Neuron (in vitro differentiated cells): ENCODE data around the gene CDH12.
"Not testable (repeated sequence)": the region's sequence is repeated elsewhere in the genome, so short reads cannot be mapped to it uniquely, and the experiment has no call there.

ENCODE experiments used
- H2AFZ ChIP-seq: one replicate; pipeline ENCODE4 v1.6.1; 2013; ENCODE audit warnings: low read depth, mild to moderate bottlenecking, inconsistent platforms, low read length, moderate library complexity
- H3K27me3 ChIP-seq: one replicate; pipeline ENCODE4 v1.6.1; 2013; ENCODE audit warnings: low read length; ENCODE audit not compliant: insufficient read depth
- H3K36me3 ChIP-seq: one replicate; pipeline ENCODE4 v1.6.1; 2013; ENCODE audit warnings: low read length; ENCODE audit not compliant: insufficient read depth
- H3K4me1 ChIP-seq: one replicate; pipeline ENCODE4 v1.6.1; 2013; ENCODE audit warnings: low read length; ENCODE audit not compliant: insufficient read depth
- H3K4me3 ChIP-seq: 2 replicates; pipeline ENCODE4 v1.5.1; 2013; ENCODE audit warnings: mild to moderate bottlenecking, low read length, moderate library complexity
- H3K9me3 ChIP-seq: one replicate; pipeline ENCODE4 v1.6.1; 2013; ENCODE audit warnings: low read length

CDH12 gene

DNA sequence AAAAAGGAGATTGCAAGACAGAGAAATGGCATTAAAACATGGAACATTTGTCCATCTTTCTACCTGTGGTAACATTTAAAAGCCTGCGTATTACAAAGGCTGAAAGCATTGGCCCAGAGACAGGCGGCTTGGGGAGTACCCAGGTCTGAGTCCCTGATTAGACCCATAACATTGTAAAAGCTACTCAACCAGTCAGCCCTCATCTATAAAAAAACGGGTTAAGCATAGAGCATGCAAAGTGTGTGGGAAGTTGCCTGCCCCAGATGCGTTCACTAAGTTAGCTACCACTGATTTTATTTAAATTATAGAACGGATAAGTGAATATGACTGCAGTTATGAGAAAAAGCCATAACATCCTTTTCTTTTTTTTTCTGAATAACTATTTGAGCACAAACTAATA is 276.1 kb downstream of the CDH12 start:
- Histone ChIP-seq H2AFZ (no peak overlapping the region), H3K27me3 (no peaks in the 10 kb centered on the region), H3K36me3 (no peaks in the 10 kb centered on the region), H3K4me3 (no peak overlapping the region), H3K9me3 (no peaks in the 10 kb centered on the region), H3K4me1 (no peaks in the 10 kb centered on the region)

DNA sequence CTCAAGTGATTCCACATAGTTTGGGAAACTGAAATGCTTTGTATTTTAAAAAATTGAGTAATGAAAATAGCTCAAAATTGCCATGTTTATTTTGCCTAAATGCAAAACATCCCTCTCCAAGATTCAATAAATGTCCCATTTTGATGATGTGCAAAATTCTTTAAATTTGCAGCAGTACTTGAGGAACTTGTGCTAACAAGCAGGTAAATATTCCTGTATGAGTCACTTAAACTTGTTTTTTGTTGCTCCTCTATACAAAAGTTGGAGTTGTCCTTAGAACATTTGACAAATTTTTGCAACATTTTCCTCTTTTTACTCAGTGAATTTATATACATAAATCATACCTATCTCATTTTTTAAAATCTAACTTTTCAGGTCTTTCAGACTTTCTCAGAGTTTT is 280.2 kb downstream of the CDH12 start:
- no peaks in the 10 kb centered on the region for H3K36me3 ChIP-seq
- no peak overlapping the region for H2AFZ ChIP-seq
- no peaks in the 10 kb centered on the region for H3K4me1 ChIP-seq
- no peaks in the 10 kb centered on the region for H3K27me3 ChIP-seq
- H3K4me3 ChIP-seq, result no peak overlapping the region
- no peaks in the 10 kb centered on the region for H3K9me3 ChIP-seq

DNA sequence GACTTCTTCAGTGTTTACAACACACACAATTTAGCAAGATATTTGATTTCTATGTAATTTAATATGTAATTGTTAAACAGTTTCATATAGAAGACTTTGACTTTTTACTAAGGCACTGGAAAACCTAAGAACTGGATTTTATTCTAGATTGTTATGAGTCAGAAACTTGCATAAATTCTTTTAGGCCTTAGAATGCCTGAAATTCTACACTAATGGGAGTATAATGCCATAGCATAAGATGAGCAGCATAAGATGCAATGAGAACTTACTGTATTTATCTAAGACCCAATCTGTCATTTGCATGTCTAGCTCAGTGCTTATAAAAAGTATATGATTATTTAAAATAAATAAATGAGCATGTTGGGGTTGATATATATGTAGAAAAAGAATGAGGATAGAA is 285.2 kb downstream of the CDH12 start:
- Histone ChIP-seq H3K27me3 (no peaks in the 10 kb centered on the region), H3K4me1 (no peaks in the 10 kb centered on the region), H3K36me3 (no peaks in the 10 kb centered on the region), H3K4me3 (no peak overlapping the region), H3K9me3 (no peaks in the 10 kb centered on the region), H2AFZ (no peak overlapping the region)

DNA sequence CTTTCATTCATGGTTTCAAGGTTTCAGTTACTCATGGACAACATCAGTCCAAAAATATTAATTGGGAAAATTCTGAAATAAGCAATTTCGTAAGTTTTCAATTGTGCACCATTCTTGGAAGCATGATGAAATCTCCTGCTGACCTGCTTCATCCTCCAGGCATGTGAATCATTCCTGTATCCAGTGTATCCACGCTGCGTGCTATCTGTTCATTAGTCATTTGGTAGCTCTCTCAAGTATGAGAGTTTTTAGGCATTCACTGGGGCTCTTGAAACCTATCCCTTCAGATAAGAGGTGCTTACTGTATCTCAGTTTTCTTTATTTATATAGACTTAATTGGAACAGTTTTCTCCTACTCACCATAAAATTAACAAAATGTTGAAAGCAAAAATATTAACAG is 293.0 kb downstream of the CDH12 start:
- no peak overlapping the region for H3K4me3 ChIP-seq
- H3K9me3 ChIP-seq, result no peaks in the 10 kb centered on the region
- no peaks in the 10 kb centered on the region for H3K4me1 ChIP-seq
- no peak overlapping the region for H2AFZ ChIP-seq
- no peaks in the 10 kb centered on the region for H3K36me3 ChIP-seq
- H3K27me3 ChIP-seq, result no peaks in the 10 kb centered on the region

DNA sequence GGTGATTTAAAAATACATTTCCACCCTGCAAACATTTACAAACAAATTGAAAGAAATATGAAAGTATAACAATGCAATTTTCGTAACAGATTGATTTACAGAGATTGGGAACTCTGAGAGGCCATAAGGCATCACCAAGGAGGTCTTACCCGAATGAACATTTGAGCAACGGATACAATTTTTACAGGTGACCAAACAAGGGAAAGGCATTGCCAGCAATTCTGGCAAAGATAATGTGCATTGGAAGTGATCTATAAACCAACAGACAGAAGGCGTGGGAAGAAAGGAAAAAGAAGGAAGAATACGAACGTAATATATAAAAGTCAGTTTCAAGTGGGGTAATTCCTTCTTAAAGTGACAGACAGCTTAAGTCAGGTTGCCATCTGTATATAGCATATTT is 295.9 kb downstream of the CDH12 start:
- no peaks in the 10 kb centered on the region for H3K36me3 ChIP-seq
- H3K4me1 ChIP-seq, result no peaks in the 10 kb centered on the region
- no peaks in the 10 kb centered on the region for H3K27me3 ChIP-seq
- H3K9me3 ChIP-seq, result no peaks in the 10 kb centered on the region
- H2AFZ ChIP-seq, result no peak overlapping the region
- H3K4me3 ChIP-seq, result no peak overlapping the region

DNA sequence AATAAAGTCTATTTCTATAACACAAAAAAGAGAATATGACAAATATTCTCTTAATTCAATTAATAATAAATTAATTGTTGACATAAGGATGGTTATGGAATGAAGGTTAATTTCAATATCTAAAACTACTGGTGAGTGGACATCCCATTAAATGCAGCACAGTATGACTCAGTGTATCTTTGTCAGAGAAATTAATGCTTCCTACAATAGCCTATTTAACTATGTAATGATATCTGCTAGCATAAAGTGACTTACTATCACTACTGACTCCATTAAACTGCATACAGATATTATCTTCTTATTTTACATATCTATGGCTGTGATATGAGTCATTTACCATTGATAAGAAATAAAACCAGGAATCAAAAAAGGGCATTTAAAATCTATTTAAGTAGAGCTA is 298.7 kb downstream of the CDH12 start:
- Histone ChIP-seq H3K36me3 (no peaks in the 10 kb centered on the region), H2AFZ (no peak overlapping the region), H3K4me3 (no peak overlapping the region), H3K9me3 (no peaks in the 10 kb centered on the region), H3K4me1 (no peaks in the 10 kb centered on the region), H3K27me3 (no peaks in the 10 kb centered on the region)

DNA sequence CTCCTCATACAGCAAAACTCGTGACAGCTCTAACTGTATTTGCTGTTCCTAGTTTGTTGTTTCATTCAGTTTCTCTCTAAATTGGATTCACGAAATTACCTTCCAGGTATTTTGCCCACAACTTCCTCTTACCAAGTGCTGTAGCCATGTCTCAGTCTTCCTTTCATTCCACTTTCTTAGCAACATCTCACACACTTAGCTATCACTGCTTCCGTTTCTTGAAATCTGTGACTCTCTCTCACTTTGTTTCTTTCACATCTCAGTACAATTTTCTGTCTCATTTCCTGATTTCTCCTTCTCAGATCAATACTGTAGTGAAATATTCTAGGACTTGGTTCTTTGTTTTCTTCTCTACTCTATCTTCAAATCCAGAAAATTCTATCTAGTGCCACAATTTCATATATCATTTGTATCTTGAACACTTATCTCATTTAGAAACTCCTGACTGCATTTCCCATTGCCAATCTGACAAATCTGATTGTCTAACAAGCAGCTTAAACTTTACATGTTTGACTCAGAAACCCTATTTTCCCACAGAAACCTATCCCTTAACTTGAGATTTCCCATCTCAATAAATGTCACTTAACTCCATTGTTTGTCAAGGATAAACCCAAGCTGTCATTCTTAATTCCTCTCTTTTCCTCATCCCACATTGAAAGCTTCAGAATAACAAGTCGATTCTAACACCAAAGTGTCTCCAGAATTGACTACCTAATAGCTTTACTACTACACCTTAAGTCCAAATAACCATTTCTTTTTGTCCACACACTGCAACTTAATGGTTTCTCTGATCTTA is 303.1 kb downstream of the CDH12 start:
- Histone ChIP-seq H3K36me3 (no peaks in the 10 kb centered on the region), H3K27me3 (no peaks in the 10 kb centered on the region), H2AFZ (no peak overlapping the region), H3K4me3 (no peak overlapping the region), H3K9me3 (no peaks in the 10 kb centered on the region), H3K4me1 (no peaks in the 10 kb centered on the region)

DNA sequence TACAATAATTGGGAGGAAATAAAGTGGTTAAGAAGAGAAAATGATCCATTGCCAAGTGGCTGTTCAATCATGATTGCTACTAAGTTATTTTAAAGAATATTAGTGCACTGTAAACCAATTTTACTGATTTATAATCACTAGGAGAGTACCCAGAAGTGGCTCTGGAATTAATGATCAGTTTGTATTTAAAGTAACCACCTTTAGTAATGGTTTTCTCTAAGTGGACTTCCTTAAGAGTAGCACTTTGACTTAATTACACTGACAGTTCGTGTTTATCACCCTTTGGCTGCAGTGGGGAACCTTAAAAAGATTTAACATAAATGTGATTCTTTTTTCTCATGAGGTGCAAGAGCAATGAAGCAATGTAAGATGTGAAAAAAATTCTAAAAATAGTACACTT is 310.8 kb downstream of the CDH12 start:
- Histone ChIP-seq H3K36me3 (no peaks in the 10 kb centered on the region), H2AFZ (no peak overlapping the region), H3K9me3 (peaks cover 2% of the 10 kb centered on the region), H3K4me1 (peaks cover 6% of the 10 kb centered on the region), H3K27me3 (no peaks in the 10 kb centered on the region), H3K4me3 (no peak overlapping the region)

DNA sequence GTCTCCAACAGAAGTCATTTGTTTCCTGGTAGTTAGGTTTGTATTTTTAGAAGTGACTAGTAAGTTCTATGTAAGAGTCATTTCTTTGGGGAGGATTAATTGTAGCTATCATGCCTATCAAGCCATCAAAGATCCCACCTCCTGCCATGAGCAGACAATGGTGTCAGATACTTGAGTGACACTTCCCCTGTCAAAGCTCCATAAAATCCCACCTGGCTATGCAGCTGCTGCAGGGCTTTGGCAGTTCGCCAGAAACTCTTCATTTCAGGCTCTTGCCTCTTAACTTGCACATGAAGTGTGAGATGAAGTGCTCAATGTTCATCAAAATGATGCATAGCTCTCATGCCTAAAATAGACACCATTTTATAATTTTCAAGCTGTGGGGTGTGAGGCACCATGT is 312.1 kb downstream of the CDH12 start:
- H3K9me3 ChIP-seq, result peaks cover 2% of the 10 kb centered on the region
- H3K27me3 ChIP-seq, result no peaks in the 10 kb centered on the region
- no peak overlapping the region for H2AFZ ChIP-seq
- H3K4me1 ChIP-seq, result peaks cover 6% of the 10 kb centered on the region
- H3K36me3 ChIP-seq, result no peaks in the 10 kb centered on the region
- no peak overlapping the region for H3K4me3 ChIP-seq

DNA sequence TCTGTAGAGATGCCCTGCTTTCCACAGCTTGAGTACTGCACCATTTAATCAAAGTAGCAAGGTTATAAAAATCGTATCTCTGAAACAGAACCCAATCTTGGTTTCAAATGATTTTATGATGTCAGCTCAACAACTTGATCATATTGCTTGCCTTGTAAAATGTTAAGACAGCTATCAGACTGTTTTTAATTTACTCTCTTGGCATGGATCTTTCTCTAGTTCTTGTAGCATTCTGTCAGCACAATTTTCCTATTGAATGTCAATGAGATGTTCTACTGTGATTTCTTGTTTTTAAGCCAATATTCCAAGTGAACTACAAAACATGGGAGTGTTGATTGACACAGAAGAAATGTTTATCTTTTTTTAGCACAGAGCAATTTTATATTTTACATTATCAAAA is 313.4 kb downstream of the CDH12 start:
- peaks cover 2% of the 10 kb centered on the region for H3K9me3 ChIP-seq
- peaks cover 6% of the 10 kb centered on the region for H3K4me1 ChIP-seq
- no peaks in the 10 kb centered on the region for H3K27me3 ChIP-seq
- no peak overlapping the region for H2AFZ ChIP-seq
- H3K36me3 ChIP-seq, result no peaks in the 10 kb centered on the region
- no peak overlapping the region for H3K4me3 ChIP-seq

DNA sequence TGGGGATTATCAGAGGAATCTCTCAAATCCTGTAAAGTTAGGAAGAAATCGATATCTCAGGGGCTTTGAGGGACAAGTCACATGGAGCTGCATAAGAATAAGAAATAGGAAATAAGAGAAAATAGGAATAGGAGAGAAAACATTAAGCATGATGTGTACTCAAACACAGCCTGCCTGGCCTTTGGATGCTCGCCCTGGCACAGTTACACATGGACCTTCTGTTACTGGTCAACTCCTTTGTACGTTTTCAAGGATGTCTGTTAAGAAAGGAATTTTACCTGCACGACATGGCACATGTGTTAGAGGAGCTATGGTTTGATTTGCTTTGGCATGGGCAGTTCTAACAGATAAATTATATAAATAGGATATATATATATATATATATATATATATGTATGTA is 321.2 kb downstream of the CDH12 start:
- Histone ChIP-seq H3K27me3 (no peaks in the 10 kb centered on the region), H3K4me3 (no peak overlapping the region)

DNA sequence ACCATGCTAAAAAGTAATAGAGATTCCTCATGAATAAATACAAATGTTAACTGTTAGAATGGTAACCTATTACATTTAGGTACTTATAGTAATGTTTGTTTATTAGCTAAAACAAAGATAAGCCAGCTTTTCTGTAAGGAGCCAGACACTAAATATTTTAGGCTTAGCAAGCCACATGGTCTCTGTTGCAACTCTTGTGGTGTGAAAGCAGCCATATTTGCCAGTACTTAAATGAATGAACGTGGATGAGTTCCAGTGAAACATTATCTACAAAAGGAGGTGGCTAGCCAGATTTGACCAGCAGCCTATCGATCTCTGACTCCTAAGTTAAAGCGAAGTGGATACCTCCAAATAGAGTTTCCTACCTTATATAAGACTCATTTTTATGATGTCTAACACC is 331.6 kb downstream of the CDH12 start:
- no peaks in the 10 kb centered on the region for H3K27me3 ChIP-seq
- no peaks in the 10 kb centered on the region for H3K36me3 ChIP-seq
- H3K4me3 ChIP-seq, result no peak overlapping the region
- no peaks in the 10 kb centered on the region for H3K4me1 ChIP-seq
- H2AFZ ChIP-seq, result no peak overlapping the region
- no peaks in the 10 kb centered on the region for H3K9me3 ChIP-seq

More for the DNA sequence above, 321.2 kb downstream of the CDH12 start:
- H2AFZ ChIP-seq, result no peak overlapping the region
- H3K36me3 ChIP-seq, result no peaks in the 10 kb centered on the region
- peaks cover 6% of the 10 kb centered on the region for H3K4me1 ChIP-seq
- no peaks in the 10 kb centered on the region for H3K9me3 ChIP-seq

DNA sequence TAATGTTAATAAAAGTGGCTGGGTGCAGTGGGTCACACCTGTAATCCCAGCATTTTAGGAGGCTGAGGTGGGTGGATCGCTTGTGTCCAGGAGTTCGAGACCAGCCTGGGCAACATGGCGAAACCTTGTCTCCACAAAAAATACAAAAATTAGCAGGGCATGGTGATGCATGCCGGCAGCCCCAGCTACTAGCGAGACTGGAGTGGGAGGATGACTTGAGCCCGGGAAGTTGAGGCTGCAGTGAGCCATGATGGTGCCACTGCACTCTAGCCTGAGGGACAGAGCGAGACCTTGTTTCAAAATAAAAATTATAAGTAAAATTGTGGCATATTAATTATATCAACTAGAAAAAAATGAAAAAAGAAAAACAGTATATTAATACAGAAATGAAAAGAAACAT is 336.6 kb downstream of the CDH12 start:
- not testable (repeated sequence) for H3K9me3 ChIP-seq, H3K27me3 ChIP-seq, H3K4me3 ChIP-seq, H3K4me1 ChIP-seq, H3K36me3 ChIP-seq, H2AFZ ChIP-seq

DNA sequence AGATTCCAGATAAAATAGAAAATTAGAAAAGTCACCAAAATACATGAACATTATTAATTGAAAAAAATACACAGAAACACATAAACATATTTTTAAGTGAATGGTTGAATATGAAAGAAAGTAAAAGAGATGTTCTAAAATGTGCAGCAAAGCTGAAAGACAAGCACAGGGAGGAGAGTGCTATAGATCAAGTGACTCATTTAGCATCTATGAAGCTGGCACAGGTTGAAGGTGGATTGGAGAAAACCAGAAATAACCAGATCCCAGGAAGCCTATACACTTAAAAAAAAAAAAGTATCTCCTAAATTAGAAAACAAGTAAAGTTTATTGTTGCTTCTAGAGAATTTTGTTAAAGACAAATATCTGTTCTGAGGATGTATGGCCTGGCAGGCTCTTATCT is 338.9 kb downstream of the CDH12 start:
- no peaks in the 10 kb centered on the region for H3K4me1 ChIP-seq
- H3K9me3 ChIP-seq, result no peaks in the 10 kb centered on the region
- no peak overlapping the region for H2AFZ ChIP-seq
- no peaks in the 10 kb centered on the region for H3K36me3 ChIP-seq
- no peaks in the 10 kb centered on the region for H3K27me3 ChIP-seq
- H3K4me3 ChIP-seq, result no peak overlapping the region
